ENCODE results near the gene KIAA0232. TPM values are rescaled to one million over a fixed set of nuclear protein-coding genes. Genes with fewer than 3 reads are reported as not detected.

KIAA0232 gene
- polyA plus RNA-seq, 6 donors from 2014 or later = 5.8 to 14.6 (median 8.3) TPM; not detected in 1

GRCh38 chr4:6876440-6876839, 93.9 kb downstream of the KIAA0232 start:
- Mint-ChIP-seq H3K27ac (no peak overlapping the region), H3K4me3 (no peak overlapping the region), H3K4me1 (peaks cover 16 to 26% (median 21%) of the 10 kb centered on the region in 3 donors), H3K36me3 (peaks cover 24 to 34% of the 10 kb centered on the region in 2 donors), H3K27me3 (no peaks in the 10 kb centered on the region), H3K9me3 (no peaks in the 10 kb centered on the region)
- DNase-seq (no peak), ATAC-seq (ENCODE audit: low read depth in 2 of 2) (no peak)

DNA sequence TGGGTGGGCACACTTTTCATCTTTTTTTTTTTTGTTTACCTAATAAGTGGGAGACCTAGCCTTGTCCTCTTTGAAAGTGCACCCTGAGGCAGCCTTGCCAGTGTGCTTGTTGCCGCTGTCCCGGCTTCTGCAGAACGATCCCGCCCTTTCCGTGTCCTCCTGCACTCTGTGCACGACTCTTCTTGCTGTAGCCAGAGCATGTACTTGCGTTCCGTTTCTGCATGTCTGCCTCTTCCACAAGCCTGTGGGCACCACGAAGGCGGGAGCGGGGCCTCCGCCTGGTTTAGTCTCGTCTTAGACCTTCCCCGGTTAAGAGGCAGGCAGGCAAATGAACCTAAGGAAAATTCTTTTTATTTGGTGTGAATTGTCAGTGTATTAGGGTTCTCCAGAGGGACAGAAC, 94.5 kb downstream of the KIAA0232 start:
- no peak for DNase-seq
- ATAC-seq (ENCODE audit: low read depth in 2 of 2) = no peak
- H3K4me3 Mint-ChIP-seq = no peak overlapping the region
- peak overlapping the region in 1 of 6 donors; percentile 59 for H3K27ac Mint-ChIP-seq
- peaks cover 16 to 26% (median 21%) of the 10 kb centered on the region in 3 donors for H3K4me1 Mint-ChIP-seq
- no peaks in the 10 kb centered on the region for H3K27me3 Mint-ChIP-seq
- H3K9me3 Mint-ChIP-seq = no peaks in the 10 kb centered on the region
- H3K36me3 Mint-ChIP-seq = peaks cover 24 to 28% of the 10 kb centered on the region in 2 donors

- H3K36me3 Mint-ChIP-seq = peaks cover 24 to 26% of the 10 kb centered on the region in 2 donors
- H3K4me3 Mint-ChIP-seq = peak overlapping the region in 1 of 8 donors; percentile 6
- no peak for DNase-seq
- no peak for ATAC-seq (ENCODE audit: low read depth in 2 of 2)
- peaks cover 16 to 26% (median 21%) of the 10 kb centered on the region in 3 donors for H3K4me1 Mint-ChIP-seq
- H3K27me3 Mint-ChIP-seq = no peaks in the 10 kb centered on the region
- no peaks in the 10 kb centered on the region for H3K9me3 Mint-ChIP-seq
- H3K27ac Mint-ChIP-seq = no peak overlapping the region
Observed at GRCh38 chr4:6878451-6879059, 96.0 kb downstream of the KIAA0232 start.

DNA sequence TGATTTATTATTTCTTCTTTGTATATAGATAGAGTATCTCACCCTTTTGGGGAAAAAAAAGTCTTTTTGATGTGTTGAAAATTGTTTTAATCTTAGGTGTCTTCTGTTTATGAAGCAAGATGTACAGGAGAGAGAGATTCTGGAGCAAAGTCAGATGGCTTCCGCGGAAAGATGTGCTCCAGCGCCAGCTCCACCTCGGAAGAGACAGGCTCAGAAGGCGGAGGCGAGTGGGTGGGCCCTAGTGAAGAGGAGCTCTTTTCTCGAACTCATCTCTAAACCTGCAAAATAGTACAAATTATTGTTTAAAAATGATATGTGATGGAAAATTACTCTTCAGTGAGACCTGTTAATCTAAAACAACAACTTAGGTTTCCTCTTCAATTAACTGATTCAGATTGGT, 98.2 kb downstream of the KIAA0232 start:
- ATAC-seq (ENCODE audit: low read depth in 2 of 2) (no peak), DNase-seq (no peak)
- Mint-ChIP-seq H3K4me1 (peaks cover 4 to 15% (median 11%) of the 10 kb centered on the region in 3 donors), H3K4me3 (no peak overlapping the region), H3K27ac (peak overlapping the region in 1 of 6 donors; percentile 26), H3K27me3 (no peaks in the 10 kb centered on the region), H3K36me3 (peaks cover 24 to 26% of the 10 kb centered on the region in 2 donors), H3K9me3 (no peaks in the 10 kb centered on the region)

DNA sequence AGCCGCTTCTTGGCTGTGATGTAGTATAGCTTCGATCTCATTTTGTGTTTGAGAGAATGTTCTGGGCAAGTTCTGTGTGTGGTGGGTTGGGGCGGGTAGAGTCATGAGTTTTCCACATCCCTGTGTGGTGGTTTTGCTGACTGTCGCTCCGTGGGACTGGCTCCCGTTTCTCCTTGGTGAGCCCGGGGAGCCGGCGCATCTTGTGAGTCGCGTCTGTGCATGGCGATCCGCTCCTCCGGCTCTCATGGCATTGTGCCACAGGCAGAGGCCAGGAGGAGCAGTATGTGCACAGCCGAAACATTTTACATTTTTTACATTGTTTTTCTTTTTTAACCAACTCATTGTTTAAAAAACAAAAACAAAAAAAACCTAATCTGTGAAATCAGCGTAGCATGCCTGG, 99.4 kb downstream of the KIAA0232 start:
- Mint-ChIP-seq H3K4me3 (no peak overlapping the region), H3K9me3 (no peaks in the 10 kb centered on the region), H3K36me3 (peaks cover 20 to 24% of the 10 kb centered on the region in 2 donors), H3K27me3 (no peaks in the 10 kb centered on the region), H3K27ac (no peak overlapping the region), H3K4me1 (peaks cover 0 to 4% (median 0%) of the 10 kb centered on the region in 3 donors)
- DNase-seq = no peak
- no peak for ATAC-seq (ENCODE audit: low read depth in 2 of 2)

GRCh38 chr4:6884341-6884870, 101.9 kb downstream of the KIAA0232 start:
- peak overlapping the region in 1 of 6 donors; percentile 42 for H3K27ac Mint-ChIP-seq
- no peak for ATAC-seq (ENCODE audit: low read depth in 2 of 2)

GRCh38 chr4:6885953-6886557, 103.5 kb downstream of the KIAA0232 start:
- ATAC-seq (ENCODE audit: low read depth in 2 of 2) (peak; percentile 40 to 51), DNase-seq (no peak)
- H3K4me3 Mint-ChIP-seq = no peak overlapping the region
- peaks cover 0 to 10% (median 6%) of the 10 kb centered on the region in 3 donors for H3K4me1 Mint-ChIP-seq
- H3K36me3 Mint-ChIP-seq = peaks cover 0 to 3% of the 10 kb centered on the region in 2 donors
- H3K27me3 Mint-ChIP-seq = no peaks in the 10 kb centered on the region
- H3K9me3 Mint-ChIP-seq = peaks cover 0 to 7% (median 2%) of the 10 kb centered on the region in 7 donors
- H3K27ac Mint-ChIP-seq = peak overlapping the region in 1 of 6 donors; percentile 34

More at GRCh38 chr4:6884341-6884870, 101.9 kb downstream of the KIAA0232 start:
- Mint-ChIP-seq H3K27me3 (no peaks in the 10 kb centered on the region), H3K4me1 (peaks cover 0 to 10% (median 6%) of the 10 kb centered on the region in 3 donors), H3K4me3 (no peak overlapping the region), H3K9me3 (no peaks in the 10 kb centered on the region), H3K36me3 (peaks cover under 1 to 9% of the 10 kb centered on the region in 2 donors)
- no peak for DNase-seq

DNA sequence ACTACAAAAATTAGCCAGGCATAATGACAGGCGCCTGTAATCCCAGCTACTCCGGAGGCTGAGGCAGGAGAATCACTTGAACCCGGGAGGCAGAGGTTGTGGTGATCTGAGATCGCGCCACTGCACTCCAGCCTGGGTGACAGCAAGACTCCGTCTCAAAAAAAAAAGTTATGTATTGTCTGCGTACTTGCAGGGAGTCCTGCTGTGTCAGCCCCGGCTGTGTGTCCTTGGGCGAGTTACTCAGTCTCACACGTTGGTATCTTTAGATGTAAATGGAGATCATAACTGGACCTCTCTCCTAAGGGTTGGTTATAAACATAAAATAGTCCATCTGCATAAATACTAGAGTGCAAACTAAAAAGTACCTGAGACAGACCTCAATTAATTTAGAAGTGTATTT, 104.4 kb downstream of the KIAA0232 start:
- Mint-ChIP-seq H3K4me3 (no peak overlapping the region), H3K9me3 (peaks cover 0 to 7% (median 2%) of the 10 kb centered on the region in 7 donors), H3K27ac (no peak overlapping the region), H3K27me3 (no peaks in the 10 kb centered on the region), H3K4me1 (peaks cover 5 to 10% (median 10%) of the 10 kb centered on the region in 3 donors), H3K36me3 (no peaks in the 10 kb centered on the region)
- DNase-seq (no peak), ATAC-seq (ENCODE audit: low read depth in 2 of 2) (no peak)

GRCh38 chr4:6887591-6888371, 105.3 kb downstream of the KIAA0232 start:
- H3K27ac Mint-ChIP-seq = peak overlapping the region in 1 of 6 donors; percentile 67
- H3K9me3 Mint-ChIP-seq = peaks cover 0 to 7% (median 2%) of the 10 kb centered on the region in 7 donors
- no peaks in the 10 kb centered on the region for H3K27me3 Mint-ChIP-seq
- H3K4me1 Mint-ChIP-seq = peaks cover 12 to 19% (median 14%) of the 10 kb centered on the region in 3 donors
- ATAC-seq (ENCODE audit: low read depth in 2 of 2) = no peak
- no peak for DNase-seq
- H3K36me3 Mint-ChIP-seq = no peaks in the 10 kb centered on the region
- H3K4me3 Mint-ChIP-seq = peak overlapping the region in 2 of 8 donors; percentile 9 to 11

GRCh38 chr4:6888506-6889071, 106.1 kb downstream of the KIAA0232 start:
- DNase-seq (no peak), ATAC-seq (ENCODE audit: low read depth in 2 of 2) (no peak)
- Mint-ChIP-seq H3K27me3 (no peaks in the 10 kb centered on the region), H3K36me3 (no peaks in the 10 kb centered on the region), H3K4me3 (no peak overlapping the region), H3K9me3 (peaks cover 0 to 7% (median 2%) of the 10 kb centered on the region in 7 donors), H3K27ac (no peak overlapping the region), H3K4me1 (peaks cover 12 to 20% (median 15%) of the 10 kb centered on the region in 3 donors)

DNA sequence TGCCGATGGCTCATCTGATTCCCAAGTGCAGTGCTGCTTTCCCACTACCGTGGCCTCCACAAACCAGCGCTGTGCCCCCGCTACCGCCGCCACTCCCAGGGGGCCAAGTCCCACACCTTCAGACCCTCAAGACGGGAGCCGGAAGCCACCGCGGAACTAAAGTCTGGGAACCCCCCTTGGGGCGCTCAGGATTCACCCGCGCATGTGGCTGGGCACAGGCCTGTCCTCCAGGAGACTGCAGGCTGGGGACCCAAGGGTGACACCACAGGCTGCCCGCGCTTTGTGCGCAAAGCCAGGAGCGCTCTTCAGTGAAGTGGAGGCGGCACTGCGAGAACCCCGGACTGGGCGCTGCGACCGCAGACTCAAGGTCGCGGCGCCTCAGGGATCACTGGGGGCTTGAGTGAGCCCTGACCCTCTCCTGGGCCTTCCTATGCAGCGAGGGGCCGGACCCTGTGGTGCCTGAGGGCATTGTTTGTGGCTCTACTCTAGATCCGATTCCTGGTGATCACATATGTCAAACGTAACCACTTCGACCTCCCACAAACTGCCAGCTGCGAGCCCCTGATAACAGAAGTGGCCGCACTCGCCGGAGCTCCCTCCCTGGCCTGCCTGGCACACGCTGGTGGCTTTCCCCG, 106.7 kb downstream of the KIAA0232 start:
- Mint-ChIP-seq H3K27me3 (no peaks in the 10 kb centered on the region), H3K27ac (peak overlapping the region in 1 of 6 donors; percentile 30), H3K4me1 (peaks cover 12 to 20% (median 15%) of the 10 kb centered on the region in 3 donors), H3K4me3 (no peak overlapping the region), H3K9me3 (peaks cover 0 to 7% (median 2%) of the 10 kb centered on the region in 7 donors), H3K36me3 (no peaks in the 10 kb centered on the region)
- ATAC-seq (ENCODE audit: low read depth in 2 of 2) (no peak), DNase-seq (no peak)

DNA sequence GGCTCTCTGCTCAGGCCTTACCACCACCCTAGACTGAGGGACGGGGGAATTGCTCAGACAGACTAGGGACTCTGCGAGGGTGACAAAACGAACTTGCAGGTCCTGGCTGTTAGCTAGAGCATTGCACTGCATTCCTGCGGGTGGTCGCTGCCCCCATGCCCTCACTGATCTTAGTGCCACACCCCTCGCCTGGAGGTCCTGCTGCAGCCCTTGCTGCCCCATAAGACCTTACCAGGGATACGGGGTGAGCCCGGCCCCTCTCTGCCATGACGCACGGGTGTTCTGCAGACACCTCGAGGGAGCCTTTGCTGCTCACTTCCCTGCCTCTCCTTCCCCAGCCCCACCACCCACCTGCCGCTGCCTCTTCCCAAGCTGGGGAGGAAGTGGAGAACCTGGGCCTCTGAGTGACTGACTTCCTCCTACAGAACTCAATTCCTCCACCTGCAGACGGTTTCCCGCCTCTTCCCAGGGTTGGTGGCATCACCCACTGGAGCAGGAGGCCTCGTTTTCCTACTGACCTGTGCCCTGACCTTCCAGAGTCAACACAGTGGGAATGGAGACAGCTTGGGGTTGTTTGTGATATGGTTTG, 107.3 kb downstream of the KIAA0232 start:
- peaks cover 12 to 20% (median 15%) of the 10 kb centered on the region in 3 donors for H3K4me1 Mint-ChIP-seq
- H3K27ac Mint-ChIP-seq = peak overlapping the region in 1 of 6 donors; percentile 30
- no peaks in the 10 kb centered on the region for H3K36me3 Mint-ChIP-seq

More for the DNA sequence above, 107.3 kb downstream of the KIAA0232 start:
- ATAC-seq (ENCODE audit: low read depth in 2 of 2) (no peak), DNase-seq (no peak)
- Mint-ChIP-seq H3K9me3 (peaks cover 0 to 7% (median 2%) of the 10 kb centered on the region in 7 donors), H3K27me3 (no peaks in the 10 kb centered on the region), H3K4me3 (no peak overlapping the region)
